Suppressor macrophage (primary cell): ENCODE data around the gene AKAP8.
A peak's percentile ranks its signal among the peaks of the same experiment; 100 is the strongest.
"Not testable (repeated sequence)": the region's sequence is repeated elsewhere in the genome, so short reads cannot be mapped to it uniquely, and the experiment has no call there.

Source experiments
- DNase-seq, 4 experiments: peaks; one replicate each; pipeline ENCODE4 v3.0.0-alpha.2; 2020 to 2022

The AKAP8 gene

DNA sequence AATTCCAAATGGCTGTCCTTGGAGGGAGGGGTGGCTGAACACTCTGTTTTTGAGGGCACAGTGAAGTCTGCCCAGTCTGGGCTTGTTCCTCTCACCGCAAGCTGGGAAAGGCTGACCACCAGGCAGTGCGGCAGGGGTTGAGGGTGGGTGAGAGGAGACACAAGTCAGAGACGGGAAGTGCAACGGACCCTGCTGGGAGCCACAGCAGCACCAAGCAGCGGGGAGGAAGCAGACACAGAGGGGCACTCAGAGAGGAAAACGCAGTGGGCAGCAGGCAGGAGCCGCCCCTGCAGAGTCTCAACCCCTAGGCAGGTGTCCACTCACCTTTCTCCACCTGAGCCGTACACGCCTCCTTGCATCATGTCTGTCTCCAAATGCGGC, 23.6 kb upstream of the AKAP8 start:
- no peak for DNase-seq

DNA sequence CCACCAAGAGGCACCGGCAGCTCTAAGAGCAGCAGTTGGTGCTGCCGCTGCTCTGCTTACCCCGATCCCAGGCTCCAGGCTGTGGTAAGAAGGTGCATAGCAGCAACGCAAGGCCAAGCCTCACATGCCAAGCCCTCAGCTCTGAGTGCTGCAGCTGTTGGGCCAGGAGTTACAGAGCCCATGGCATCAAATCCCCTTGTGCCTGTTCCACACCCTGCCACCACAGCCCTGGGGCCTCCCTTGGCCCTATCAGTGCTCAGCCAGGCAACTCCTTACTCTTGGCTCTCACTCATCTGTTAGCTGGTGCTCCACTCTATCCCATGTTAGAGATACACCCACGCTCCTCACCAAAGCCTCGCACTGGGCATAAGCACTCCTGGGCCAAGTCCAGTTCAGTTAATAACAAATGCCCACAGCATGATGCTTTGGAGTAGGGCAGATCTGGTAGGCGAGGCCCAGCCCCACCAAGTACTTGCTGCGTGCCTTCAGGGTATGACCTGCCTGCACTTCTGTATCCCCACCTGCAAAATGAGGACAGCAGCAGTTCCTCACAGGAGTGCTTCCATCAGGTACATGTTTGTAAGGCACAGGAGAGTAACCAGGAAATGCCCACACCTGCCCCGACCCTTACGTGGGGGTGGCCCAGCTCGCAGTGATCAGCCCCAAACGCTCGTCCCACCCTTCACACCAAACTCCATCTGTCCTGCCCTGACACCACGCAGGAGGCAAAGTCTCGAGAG, 23.0 kb upstream of the AKAP8 start:
- no peak for DNase-seq

DNA sequence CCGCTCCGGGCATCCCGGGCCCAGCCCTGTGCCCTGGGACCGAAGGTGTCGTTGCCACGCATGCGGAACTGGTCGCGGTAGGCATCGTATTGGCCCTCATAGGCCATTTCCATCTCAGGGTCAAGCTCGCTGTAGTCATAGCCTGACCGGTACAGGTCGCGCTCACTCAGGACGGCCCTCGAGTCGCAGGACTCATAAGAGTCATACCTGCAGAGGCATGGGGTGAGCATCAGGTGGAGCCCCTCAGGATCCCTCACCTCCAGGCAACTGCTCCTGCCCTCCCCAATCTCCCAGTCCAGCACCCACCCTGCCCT, 21.8 kb upstream of the AKAP8 start:
- DNase-seq, result no peak

DNA sequence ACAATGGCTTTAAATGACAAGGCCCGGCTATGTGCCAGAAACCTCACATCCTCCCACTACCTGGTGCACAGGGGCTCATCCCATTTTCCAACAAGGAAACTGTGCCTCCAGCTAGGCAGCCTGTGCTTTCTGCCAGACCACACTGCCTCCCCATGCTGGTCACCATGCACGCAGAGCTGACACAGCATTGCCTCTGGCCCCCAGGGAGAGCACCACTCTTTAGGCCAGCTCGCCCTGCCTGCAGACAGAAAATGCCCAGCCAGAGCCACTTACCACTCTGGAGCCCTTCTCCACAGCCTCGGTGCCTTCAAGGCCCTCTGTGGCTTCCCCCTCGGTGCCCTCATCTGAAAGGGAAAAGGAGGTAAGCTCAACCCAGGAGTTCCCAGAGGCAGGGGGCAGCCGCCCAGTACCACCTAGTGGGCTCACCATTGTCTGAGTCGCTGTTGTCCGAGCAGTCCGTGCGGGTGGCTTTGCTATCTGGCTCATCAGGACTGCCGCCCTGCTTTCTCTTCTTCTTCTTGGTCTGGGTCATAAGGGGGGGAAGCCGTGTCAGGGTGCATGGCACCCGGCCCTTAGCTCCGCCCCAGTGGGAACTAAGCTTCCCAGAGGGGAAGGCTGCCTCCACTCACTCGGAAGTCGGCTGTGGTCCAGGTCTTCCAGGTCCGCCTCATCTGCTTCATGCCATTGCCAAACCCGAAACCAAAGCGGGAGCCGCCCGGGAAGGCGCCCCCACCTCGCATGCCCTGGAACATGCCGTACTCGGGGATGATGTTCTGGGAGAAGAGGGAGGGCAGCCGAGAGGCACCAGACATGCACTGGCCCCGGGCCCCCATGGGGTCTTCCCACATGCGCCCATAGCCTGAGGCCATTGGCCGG, 21.2 kb upstream of the AKAP8 start:
- DNase-seq, result no peak

DNA sequence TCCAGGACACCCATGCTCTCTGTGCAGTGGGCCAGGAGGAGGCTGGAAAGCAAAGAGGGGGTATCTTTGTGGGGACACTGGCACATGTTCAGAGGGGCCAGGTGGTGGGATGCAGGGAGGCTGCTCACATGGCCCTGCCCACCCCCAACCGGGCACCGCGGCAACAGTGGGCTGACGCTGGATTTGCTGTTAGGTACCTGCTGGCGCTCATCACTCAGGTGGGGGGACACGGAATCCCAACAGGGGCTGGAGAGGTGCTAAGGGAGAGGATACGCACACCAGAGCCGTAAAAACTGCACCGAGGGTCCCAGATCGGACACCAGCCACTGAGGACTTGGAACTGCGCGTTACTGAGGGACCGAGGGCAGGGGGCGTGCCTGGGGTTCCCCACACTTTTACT, 20.0 kb upstream of the AKAP8 start:
- no peak for DNase-seq

DNA sequence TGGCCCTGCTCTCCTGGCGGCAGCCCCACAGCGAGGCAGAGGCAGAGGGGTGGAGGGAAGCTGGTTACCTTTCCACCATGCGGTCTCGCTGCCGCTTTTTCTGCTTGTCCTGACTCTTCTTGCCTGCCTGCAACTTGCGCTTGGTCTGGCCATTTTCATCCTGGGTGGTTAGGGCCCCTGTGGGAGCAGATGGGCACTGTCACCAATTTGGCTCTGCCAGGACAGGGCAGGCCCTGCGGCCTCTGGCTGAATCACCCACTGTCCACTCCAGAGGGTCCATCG, 19.6 kb upstream of the AKAP8 start:
- DNase-seq, result no peak

DNA sequence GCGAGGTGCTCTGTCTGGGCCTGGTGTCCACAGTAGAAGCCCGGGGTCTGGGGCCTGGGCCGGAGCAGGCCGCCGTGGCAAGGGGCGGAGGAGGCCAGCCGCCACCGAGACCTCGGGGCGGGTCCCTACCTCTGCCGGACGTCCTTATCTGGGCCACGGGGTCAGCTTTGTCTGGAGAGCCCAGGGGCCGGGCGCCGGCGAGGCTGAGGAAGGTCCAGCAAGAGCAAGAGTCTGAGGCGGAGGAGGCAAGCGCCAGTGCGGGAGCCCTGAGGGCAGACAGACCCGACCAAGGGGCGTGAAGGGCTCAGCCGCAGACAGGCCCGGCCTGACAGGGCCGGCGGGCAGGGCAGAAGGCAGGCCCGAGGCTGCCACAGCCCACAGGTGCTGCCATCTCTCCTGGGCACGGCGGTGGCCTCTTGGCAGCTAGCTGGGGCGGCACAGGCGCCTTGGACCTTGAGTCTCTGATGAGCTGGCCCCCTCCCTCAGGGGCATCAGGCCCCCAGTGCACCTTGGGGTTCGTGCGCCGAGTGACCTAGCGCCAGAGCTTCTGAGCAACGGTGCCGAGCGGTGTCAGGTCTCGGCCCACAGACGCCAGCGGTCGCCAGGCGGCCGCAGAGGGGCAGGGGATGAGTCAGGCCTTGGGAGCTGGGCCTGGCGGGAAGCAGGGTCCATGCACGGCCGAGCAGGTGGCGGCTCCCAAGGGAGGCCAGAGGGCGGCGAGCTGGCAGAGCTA, 19.1 kb upstream of the AKAP8 start:
- no peak for DNase-seq

DNA sequence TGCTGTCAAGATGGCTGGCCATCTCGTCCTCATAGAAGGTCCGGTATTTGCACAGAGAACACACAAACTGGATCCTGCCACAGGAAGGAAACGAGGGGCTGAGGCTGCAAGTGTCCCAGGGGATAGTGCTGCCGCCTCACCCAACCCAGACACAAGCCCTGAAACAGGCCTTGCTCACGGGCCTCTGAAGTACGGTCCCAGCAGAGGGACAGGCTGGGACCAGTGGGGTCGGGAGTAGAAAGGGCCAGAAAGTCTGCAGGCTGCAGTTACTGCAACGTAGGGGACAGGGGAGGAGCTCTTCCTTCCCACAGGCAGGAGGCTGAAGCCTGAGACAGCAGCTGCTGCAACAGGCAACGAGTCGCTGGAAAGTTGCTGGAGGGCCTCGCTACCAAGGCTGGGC, 18.2 kb upstream of the AKAP8 start:
- no peak for DNase-seq

DNA sequence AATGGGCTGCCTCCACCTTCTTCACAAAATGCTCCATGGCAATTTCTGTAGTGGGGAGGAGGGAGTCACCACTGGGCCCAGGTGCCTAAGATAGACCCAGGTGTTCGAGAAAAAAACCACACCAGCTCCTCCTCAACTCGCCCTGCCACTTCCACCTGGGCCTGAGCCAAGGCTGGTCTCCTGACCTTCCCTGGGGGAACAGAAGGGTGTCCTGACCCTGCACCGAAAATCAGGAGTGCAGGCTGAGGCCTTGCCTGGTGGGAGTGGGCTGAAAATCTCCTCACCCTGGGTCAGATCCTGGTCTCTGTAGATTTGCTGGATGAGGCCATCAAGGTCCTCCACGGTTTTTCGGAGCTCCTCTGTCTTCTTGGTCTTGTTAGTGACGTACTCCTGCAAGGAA, 17.6 kb upstream of the AKAP8 start:
- DNase-seq, result no peak

DNA sequence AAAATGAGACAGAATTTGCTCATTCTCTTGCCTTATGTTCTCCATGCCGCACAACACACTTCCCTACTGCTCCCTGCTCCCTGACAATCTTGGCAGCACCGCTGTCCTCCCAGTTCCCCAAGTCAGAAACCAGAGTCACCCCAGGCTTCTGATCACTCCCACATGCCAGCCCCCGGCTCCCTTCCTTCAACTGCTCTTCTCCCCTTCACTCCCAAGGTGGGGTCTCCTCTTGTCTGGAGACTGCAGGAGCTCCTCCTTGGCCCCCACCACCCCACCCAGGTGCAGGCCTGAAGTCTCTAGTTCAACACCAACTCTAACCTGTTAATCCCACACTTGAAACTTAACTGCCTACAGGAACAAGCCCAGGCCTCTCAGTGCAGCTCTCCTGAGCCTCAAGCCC, 16.8 kb upstream of the AKAP8 start:
- DNase-seq, result no peak

DNA sequence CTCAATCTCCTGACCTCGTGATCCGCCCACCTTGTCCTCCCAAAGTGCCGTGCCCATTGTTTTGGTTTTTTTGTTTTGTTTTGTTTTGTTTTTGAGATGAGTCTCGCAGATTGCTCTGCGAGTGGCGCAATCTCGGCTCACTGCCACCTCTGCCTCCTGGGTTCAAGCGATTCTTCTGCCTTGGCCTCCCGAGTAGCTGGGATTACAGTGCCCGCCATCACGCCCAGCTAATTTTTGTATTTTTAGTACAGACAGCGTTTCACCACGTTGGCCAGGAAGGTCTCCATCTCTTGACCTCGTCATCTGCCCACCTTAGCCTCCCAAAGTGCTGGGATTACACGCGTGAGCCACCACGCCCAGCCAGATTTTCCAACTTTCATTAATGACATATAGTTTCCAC, 15.7 kb upstream of the AKAP8 start:
- not testable (repeated sequence) for DNase-seq

DNA sequence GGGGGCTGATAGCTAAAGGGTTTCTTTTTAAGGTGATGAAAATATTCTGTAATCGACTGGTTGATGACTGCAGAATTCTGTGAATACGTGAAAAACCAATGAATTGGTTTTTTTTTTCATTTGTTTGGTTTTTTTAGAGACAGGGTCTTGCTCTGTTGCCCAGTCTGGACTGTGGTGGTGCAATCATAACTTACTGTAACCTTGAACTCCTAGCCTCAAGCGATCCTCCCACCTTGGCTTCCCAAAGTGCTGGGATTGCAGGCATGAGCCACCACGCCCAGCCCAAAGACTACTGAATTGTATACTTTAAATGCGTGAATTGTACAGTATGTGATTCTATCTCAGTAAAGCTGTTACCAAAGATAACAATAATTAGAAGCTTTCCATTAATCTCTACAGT, 14.8 kb upstream of the AKAP8 start:
- no peak for DNase-seq

DNA sequence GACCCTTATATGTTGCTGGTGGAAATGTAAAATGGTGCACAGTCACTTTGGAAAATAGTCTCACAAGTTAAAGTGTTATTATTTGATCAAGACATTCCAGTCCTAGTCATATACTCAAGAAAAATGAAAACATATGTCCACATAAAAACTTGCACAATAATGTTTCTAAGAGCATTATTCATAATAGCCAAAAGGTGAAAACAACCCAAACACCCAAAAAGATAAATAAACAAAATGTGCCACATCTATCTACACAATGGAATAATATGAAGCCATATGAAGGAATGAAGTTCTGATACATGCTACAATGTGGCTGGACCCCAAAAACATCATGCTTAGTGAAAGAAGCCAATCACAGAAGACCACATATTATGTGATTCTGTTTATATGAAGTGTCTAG, 14.4 kb upstream of the AKAP8 start:
- no peak for DNase-seq

DNA sequence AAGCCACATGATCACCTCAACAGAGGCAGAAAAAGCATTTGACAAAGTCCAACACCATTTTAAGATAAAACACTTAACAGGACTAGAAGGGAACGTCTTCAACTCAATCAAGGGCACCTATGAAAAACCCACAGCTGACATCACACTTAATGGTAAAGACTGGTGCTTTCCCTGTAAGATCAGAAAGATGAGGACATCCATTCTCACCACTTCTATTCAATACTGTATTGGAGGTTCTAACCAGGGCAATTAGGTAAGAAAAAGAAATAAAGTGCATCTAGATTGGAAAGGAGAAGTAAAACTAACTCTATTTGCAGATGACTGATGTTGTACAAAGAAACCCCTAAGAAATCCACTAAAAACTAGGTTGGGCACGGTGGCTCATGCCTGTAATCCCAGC, 11.2 kb upstream of the AKAP8 start:
- no peak for DNase-seq

DNA sequence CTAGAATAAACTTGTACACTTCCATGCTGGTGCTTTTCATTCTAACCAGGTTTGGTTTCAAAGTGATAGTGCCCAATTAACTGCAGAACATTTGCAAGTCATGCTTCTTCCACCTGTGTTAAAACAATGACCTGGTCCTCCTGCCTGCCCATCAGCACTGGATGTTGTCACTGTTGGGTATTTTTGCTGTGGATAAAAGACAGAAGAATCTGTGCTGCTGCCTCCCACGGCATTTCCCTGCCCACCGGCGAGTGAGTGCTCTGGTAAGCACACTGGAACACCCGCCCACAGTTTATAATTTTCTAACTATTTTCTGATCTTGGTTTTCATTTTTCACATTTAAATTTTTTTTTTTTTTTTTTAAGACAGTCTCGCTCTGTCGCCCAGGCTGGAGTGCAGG, 2.3 kb upstream of the AKAP8 start:
- no peak for DNase-seq

DNA sequence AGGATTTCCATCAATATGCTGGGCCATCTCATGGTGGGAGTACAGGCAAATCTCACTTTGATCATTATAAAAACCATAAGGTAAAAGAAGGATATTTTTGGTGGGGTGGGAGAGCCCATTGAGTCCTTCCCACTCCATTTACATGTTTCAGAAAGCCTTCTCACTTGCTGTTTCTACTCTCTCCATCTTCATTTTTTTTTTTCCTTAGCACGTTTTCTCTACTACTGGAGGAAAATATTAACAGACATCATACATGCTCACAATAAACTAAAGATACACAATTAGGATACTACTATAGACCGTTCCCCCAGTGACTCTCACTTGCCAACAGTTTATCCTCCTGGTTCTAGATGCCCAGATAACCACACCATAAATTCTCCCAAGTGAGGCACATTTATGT, 1.8 kb upstream of the AKAP8 start:
- no peak for DNase-seq

DNA sequence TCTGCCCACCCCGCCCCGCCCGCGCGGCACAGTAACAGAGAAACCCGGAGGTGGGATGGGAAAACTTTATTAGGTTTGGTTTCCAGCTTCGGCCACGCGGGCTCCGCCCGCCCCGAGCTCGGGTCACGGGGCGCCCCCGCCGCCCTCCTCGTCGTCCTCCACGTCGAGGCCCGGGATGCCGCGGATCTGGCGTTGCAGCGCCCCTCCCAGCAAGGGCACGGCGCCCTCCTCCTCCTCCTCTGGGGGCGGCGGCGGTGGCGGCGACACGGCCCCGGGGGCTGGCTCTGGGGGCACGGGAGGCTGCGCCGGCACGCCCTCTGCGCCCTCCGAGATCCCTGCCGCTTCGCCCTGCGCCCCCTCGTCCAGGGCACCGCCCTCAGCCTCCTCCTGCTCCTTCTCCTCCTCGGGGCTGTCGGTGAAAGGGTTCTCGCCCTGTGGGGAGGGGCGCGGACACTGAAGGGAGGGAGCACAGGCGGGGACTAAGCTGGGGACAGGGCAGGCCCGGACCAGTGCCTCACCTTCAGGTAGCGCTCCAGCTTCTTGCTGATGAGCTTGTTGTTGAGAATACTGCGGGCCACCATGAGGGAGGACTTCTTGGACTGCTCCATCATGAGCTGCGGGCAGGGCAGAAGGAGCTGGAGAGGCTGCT, 536 bp upstream of the AKAP8 start:
- DNase-seq, result peak; percentile 14 to 62 (median 41)

DNA sequence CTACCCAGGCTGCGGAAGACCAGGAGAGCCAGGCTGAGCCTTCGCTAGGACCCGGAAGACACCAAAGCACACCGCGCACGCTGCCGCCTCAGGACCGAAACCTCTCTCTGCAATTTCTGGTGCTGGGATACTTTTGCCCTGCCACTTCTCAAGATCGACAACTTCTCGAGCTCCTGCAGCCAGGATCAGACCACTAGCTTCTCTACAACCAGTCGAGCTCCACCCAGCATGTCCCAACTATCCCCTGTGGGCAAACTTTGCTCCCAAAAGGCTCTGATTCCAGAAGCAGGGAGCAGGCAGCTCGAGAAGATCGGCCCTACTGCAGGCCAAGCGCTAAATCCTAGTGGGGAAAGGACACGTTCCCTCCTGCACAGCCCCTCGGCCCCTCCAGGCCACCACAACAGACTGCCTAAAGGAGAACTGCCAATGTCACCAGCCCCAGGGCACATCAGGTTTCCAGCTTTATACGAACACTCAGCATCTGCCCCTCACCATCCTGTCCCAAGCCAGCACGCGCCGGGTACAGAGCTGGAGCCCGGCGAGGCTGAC, 979 bp downstream of the AKAP8 start:
- DNase-seq, result peak; percentile 63 to 75 (median 66)

DNA sequence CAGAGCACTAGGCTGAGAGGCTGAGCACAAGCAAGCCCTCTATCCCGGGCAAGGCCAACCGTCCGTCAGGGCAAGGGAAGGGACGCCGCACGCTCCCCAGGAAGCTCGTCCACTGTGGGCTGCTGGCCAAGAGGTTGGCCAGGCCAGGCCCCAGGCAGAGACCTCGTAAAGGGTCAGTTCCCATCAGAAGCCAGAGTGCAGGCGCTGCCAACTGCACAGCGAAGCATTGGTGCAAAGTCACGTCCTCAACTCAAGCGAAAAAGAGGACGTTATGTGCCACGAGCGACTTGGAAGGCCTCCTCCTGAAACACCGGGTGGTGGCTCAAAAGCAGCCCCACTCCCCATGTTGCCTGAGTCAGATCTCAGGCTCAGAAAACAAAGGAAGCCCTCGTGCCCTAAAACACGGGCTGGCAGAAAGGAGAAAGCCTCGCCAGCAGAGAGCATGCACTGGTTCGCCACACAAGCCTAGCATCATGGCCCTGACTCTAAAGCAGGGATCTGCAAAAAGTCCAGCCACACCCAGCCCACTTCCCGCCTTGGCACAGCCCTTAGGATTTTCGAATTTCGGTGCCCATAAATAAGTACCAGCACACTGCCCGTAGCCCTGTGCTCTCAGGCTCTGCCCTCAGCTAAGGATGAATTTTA, 4.7 kb downstream of the AKAP8 start:
- no peak for DNase-seq

DNA sequence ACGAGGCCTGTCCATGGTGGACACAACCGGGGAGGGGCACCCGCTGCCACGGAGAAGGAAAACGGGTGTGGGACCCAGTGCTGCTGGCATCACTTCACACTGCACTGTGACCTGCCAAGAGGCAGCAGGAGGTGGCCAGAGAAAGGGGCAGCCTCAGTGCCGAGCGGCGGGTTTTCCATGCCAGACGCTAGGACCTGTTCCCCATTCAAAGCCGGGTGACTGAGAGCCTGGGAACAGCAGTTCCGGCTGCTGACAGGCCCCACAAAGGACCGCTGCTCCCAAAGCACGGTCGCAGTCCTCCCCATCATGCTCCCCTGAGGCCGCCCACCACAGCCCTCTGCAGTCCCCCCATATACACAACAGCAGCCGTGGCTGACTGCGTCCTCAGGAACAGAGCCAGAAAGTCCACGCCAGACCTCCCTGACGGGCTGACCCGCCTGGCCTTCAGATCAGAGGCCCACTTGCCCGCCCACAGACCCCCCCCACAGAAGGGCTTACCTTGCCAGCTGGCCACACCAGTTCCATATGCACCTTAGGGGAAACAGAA, 5.4 kb downstream of the AKAP8 start:
- DNase-seq, result peak in 1 of 4 experiments; percentile 2

DNA sequence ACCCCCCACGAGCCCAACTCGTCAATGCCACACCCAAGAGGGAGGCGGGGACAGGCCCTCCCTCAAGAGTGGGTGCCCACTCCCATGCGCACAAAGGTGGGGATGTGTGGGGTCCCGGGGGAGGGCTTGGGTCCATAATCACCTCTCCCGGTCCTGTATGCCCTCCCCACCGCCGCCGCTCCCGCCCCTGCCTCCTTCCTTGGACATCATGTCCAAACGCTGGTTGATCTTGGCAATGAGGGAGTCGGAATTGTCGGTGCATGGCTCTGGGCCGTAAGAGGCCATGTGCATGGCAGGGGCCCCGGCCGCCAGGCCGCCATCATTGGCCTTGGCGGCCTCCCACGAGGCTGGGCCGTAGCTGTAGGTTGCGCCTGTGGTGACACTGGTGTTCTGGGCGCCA, 5.9 kb downstream of the AKAP8 start:
- DNase-seq, result no peak

DNA sequence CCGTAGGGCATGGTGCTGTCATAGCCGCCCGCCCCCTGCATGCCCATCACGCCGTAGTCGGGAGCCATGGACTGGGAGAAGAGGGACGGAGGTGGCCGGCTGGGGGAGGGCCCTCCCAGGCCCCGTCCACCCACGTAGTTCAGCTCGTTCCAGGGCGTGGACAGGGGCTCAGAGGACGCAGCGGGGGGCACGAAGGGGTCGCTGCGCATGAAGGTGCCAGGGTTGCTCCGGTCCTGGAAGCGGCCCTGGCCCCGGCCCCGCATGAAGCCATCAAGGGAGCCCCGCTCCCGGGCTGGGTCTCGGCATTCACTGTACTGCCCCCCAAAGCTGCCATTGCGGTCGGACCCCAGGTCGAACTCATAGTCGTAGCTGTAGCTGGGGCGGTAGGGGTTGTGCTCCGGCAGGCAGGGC, 6.7 kb downstream of the AKAP8 start:
- peak in 1 of 4 experiments; percentile 1 for DNase-seq
